NCI-H510A (cell line): Measurements from ENCODE around the gene TADA1.
A peak's percentile ranks its signal among the peaks of the same experiment; 100 is the strongest.
"Not testable (repeated sequence)": the region's sequence is repeated elsewhere in the genome, so short reads cannot be mapped to it uniquely, and the experiment has no call there.

ENCODE experiments used
- DNase-seq: peaks from one replicate; lab custom pipeline; 2025; lab: John Stamatoyannopoulos, UW

Gene TADA1

DNA sequence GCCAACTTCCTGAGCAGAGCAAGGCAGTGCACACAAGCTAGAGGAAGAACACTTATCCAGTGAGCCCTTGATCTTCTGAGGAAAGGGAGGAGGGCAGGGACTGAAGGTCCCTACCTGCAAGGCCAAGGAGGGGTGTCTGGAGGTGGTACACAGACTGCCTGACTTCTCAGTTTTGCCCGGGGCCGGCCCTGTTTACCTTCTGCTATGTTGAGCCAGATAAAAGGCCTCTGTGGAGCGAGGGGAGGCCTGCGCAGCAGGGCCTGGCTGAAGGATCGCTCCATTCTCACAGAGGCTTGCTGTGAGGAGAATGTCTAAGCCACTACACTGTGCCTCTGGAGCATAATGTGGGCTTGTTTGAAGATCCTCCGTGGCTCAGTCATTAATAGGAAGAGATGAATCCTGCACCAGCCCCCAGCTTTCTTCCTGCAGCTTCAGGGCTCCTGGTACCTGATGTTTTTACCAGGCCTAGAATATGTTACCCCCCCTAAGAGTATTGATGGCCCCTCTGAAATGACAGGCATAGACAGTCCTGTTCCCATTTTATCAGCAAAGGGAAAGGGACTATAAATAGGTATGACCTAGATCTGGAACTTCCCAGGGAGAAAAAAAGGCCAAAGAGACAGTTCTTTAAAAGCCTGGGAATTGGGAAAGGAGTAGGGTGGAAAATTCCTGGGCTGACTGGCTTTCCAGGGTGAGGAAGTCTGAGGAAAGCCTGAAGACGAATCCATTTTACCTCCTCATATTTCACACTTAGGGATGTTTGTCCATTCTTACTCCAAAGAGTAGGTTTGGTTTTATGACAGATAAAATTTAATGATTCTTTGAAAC is 32.1 kb downstream of the TADA1 start:
- DNase-seq, result no peak

GRCh38 chr1:166843322-166843721 is 32.7 kb downstream of the TADA1 start:
- DNase-seq, result no peak

GRCh38 chr1:166840309-166841274 is 35.5 kb downstream of the TADA1 start:
- no peak for DNase-seq

GRCh38 chr1:166839600-166840308 is 36.3 kb downstream of the TADA1 start:
- DNase-seq, result peak; percentile 49

DNA sequence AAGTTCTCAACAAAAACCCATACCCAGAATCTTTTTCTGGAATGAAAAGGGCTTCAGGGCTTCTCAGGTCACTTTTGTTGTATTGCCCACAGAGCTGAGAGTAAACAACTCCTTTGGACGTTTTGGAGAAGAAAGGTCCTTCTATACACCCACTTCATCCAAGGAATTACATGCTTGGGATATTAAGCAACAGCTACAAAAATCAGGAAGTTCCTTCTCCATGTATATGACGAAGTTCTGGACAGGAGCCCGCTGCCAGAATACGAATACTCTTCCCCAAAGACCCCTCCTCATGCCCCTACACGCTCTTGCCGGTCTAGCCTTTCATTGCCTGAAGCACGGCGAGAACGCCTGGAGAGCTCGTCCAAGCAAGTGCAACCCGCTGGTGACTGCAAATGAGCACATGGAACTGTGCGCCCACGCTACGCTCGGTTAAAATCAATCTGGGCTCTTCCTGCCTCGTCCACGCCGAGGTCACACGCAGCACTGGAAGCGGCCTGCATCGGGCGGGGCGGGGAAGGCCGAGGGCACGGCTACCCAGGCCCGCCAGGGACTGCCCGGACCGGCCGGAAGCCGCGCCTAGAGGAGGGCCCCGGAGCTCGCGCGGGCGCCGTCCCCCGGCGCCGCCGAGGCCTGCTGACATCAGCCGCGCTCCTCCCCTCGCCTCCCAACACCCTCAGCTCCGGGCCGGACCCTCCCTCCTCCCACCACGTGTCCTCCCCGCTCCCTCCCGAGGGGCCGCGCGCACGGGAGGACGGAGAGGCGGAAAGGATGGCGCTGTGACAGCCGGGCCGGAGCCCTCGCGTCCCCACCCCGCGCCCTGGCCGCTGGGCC is 37.1 kb downstream of the TADA1 start, which contains the start of gene POGK:
Gene POGK, plus strand, starts transcription at position 710 of the 834 bp plus-strand sequence. CDS start 1,482 bp downstream, outside the sequence.
- DNase-seq, result peak; percentile 88

- no peak for DNase-seq
These were observed 39.3 kb downstream of the TADA1 start for GRCh38 chr1:166836733-166837132.

DNA sequence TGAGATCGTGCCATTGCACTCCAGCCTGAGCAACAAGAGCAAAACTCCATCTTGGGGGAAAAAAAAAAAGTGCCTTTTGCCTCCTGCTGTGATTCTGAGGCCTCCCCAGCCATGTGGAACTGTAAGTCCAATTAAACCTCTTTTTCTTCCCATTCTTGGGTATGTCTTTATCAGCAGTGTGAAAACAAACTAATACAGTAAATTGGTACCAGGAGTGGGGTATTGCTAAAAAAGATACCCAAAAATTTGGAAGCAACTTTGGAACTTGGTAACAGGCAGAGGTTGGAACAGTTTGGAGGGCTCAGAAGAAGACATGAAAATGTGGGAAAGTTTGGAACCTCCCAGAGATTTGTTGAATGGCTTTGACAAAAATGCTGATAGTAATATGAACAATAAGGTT is 46.3 kb downstream of the TADA1 start:
- DNase-seq, result not testable (repeated sequence)

DNA sequence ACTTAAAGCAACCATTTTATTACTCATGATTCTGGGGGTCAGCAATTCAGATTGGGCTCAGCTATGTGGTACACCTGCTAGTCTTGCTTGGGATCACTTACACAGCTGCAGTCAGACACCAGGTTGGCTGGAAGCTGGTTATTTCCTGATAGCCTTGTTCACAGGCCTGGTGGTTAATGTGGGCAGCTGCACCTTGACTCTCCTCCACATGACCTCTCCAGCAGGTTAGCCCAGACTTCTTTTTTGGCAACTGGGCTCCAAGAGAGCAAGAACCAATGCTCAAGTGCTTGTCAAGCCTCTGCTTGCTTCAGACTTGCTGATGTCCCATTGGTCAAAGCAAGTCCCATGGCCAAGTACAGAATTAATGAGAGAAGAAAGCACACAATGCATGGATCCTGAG is 48.6 kb downstream of the TADA1 start:
- no peak for DNase-seq

GRCh38 chr1:166822385-166822784 is 53.7 kb downstream of the TADA1 start:
- no peak for DNase-seq

GRCh38 chr1:166819974-166820373 is 56.1 kb downstream of the TADA1 start:
- no peak for DNase-seq

- DNase-seq, result no peak
These were observed 61.5 kb downstream of the TADA1 start for GRCh38 chr1:166814611-166815010.

GRCh38 chr1:166813508-166814223 is 62.4 kb downstream of the TADA1 start:
- DNase-seq, result no peak

GRCh38 chr1:166811691-166812090 is 64.4 kb downstream of the TADA1 start:
- no peak for DNase-seq

DNA sequence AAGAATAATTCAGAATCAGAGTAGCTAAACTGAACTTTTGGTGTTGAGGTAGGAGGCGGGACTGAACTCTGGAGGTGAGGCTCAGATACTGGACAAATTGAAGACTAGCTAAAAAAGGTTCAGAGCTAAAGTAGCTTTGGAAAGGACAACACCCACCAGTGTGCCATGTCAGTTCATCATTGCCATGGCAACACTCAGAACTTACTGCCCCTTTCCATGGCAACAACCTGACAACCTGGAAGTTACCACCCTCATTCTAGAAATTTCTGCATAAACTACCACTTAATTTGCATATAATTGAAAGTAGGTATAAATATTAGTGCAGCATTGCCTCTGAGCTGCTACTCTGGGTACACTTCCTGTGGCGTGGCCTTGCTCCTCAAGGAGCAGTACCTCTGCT is 67.1 kb downstream of the TADA1 start:
- no peak for DNase-seq
